GM21619 (cell line): ENCODE results near the gene VWA7.

ENCODE experiments used
- ATAC-seq: cut with Tn5 transposase; IDR thresholded peaks from one replicate; pipeline ENCODE4 v1.9.1; 2021; ENCODE audit not compliant: unreplicated experiment

The VWA7 gene

GRCh38 chr6:31760790-31761189, 16.3 kb downstream of the VWA7 start:
- no peak for ATAC-seq

- no peak for ATAC-seq
These were observed 18.8 kb downstream of the VWA7 start for GRCh38 chr6:31758281-31758680.

- no peak for ATAC-seq
These were observed 24.3 kb downstream of the VWA7 start for GRCh38 chr6:31752739-31753319.

GRCh38 chr6:31750411-31751022, 26.6 kb downstream of the VWA7 start:
- no peak for ATAC-seq

- no peak for ATAC-seq
These were observed 27.7 kb downstream of the VWA7 start for GRCh38 chr6:31749301-31750036.

GRCh38 chr6:31744422-31744821, 32.7 kb downstream of the VWA7 start:
- no peak for ATAC-seq

GRCh38 chr6:31742894-31743293, 34.2 kb downstream of the VWA7 start:
- no peak for ATAC-seq

GRCh38 chr6:31741815-31742214, 35.3 kb downstream of the VWA7 start:
- no peak for ATAC-seq

- peak; percentile 2 for ATAC-seq
These were observed 36.5 kb downstream of the VWA7 start for GRCh38 chr6:31740397-31741223.

GRCh38 chr6:31739639-31740396, 37.3 kb downstream of the VWA7 start, which contains the start of gene MSH5:
MSH5 (plus strand) TSS chr6:31740005; CDS start chr6:31740467, 462 bp downstream.
- ATAC-seq, result peak; percentile 56

- no peak for ATAC-seq
These were observed 38.8 kb downstream of the VWA7 start for GRCh38 chr6:31737991-31738979.

GRCh38 chr6:31737315-31737990, 39.7 kb downstream of the VWA7 start:
- ATAC-seq, result no peak

- no peak for ATAC-seq
These were observed 40.3 kb downstream of the VWA7 start for GRCh38 chr6:31736768-31737314.

GRCh38 chr6:31736021-31736767, 40.9 kb downstream of the VWA7 start, which contains the start of gene CLIC1:
CLIC1 (minus strand) TSS chr6:31736530; CDS start chr6:31736300, 230 bp downstream.
- ATAC-seq, result no peak

- ATAC-seq, result peak; percentile 27
These were observed 42.2 kb downstream of the VWA7 start for GRCh38 chr6:31734821-31735406.

GRCh38 chr6:31734247-31734820, 42.8 kb downstream of the VWA7 start:
- ATAC-seq, result no peak

- no peak for ATAC-seq
These were observed 43.4 kb downstream of the VWA7 start for GRCh38 chr6:31733734-31734133.
